Lower lobe of right lung (tissue), 2 donors: ENCODE results near the gene TMEM269. TPM values are rescaled to one million over a fixed set of nuclear protein-coding genes. Genes with fewer than 3 reads are reported as not detected.

Experiments used
- ATAC-seq, 2 donors: fragments of 200-7000 bp; cut with Tn5 transposase; one replicate each; pipeline ENCODE4 v1.9.1; 2020 to 2022; ENCODE audit warnings: mild to moderate bottlenecking in 2 of 2, moderate library complexity in 2 of 2
- DNase-seq: peaks from one replicate; pipeline ENCODE4 v3.0.0-alpha.2; 2020
- H3K27ac ChIP-seq: fragments of 200-600 bp; one replicate; pipeline ENCODE4 v1.8.0; 2022
- H3K27me3 ChIP-seq: fragments of 200-600 bp; one replicate; pipeline ENCODE4 v1.8.0; 2022; ENCODE audit warnings: low read depth
- H3K36me3 ChIP-seq: fragments of 200-600 bp; one replicate; pipeline ENCODE4 v1.8.0; 2022; ENCODE audit warnings: mild to moderate bottlenecking
- H3K4me1 ChIP-seq: fragments of 200-600 bp; one replicate; pipeline ENCODE4 v1.8.0; 2022
- H3K4me3 ChIP-seq: fragments of 200-600 bp; one replicate; pipeline ENCODE4 v1.8.0; 2022; ENCODE audit warnings: mild to moderate bottlenecking
- H3K9me3 ChIP-seq: fragments of 200-600 bp; one replicate; pipeline ENCODE4 v1.8.0; 2022
- CTCF ChIP-seq: fragments of 200-600 bp; IDR thresholded peaks from one replicate; pipeline ENCODE4 v1.8.0; 2022; ENCODE audit warnings: antibody characterized with exemption, mild to moderate bottlenecking
- intact Hi-C: fragments of 100-400 bp; cut with DNase I; formaldehyde crosslinking; loops from one replicate; pipeline ENCODE4 v1.11.0; 2022
- total RNA-seq: library from RNA; stranded (reverse); fragmentation: NEBNext Ultra II Directional; extraction: Animal tissue kit (Norgen Biotek cat#: 25700); gene quantifications from one replicate; pipeline ENCODE4 v1.2.1, GENCODE V29; 2021
- donor health status: DM: no; HTN: yes; CAD: no; lungs with severe emphysema.

The TMEM269 gene
- total RNA-seq, 1 donor from 2014 or later = not detected

GRCh38 chr1:42741706-42742105 is 43.1 kb upstream of the TMEM269 start:
- Histone ChIP-seq H3K4me1 (no peaks in the 10 kb centered on the region), H3K27me3 (no peaks in the 10 kb centered on the region), H3K27ac (no peak overlapping the region), H3K4me3 (no peak overlapping the region), H3K9me3 (no peaks in the 10 kb centered on the region), H3K36me3 (peaks cover 11% of the 10 kb centered on the region)
- no peak for TF ChIP-seq CTCF
- no peak for DNase-seq
- no peak for ATAC-seq
- intact Hi-C loops = no loop called here

GRCh38 chr1:42742141-42742540 is 42.6 kb upstream of the TMEM269 start:
- Histone ChIP-seq H3K4me1 (no peaks in the 10 kb centered on the region), H3K36me3 (peaks cover 14% of the 10 kb centered on the region), H3K4me3 (no peak overlapping the region), H3K9me3 (no peaks in the 10 kb centered on the region), H3K27ac (no peak overlapping the region), H3K27me3 (no peaks in the 10 kb centered on the region)
- ATAC-seq (no peak), DNase-seq (no peak)
- intact Hi-C loops = no loop called here
- no peak for TF ChIP-seq CTCF

DNA sequence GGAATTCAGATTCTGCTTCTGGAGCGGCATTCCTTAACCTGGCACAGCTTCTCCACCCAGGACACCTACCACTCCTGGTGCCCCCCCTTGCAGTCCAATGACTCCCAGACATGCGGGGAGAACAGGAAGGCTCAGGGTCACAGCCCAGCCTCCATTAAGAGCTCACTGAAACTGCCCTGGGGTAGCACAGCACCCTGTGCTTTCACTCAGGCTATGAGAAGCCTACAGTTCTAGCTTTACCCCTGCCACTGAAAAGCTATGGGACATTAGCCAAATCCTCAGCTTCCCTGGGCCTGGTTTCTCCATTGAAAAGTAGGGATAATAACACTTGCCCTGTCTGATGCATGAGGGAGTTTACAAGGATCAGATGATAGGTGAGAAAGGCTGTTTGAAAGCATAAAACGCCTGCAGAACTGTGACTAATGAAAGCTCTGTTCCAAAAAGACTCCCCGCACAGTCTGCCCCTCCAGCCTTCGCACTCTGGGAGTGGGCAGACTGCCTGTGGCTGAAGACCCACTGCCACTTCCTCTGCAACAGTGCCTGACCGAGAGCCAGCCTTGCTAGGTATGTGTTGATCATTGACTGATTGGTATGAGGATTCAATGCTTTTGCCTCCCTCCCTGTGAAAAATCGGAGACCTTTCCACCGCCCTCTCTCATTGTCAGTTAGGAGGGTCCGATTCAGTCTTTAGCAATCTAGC is 42.0 kb upstream of the TMEM269 start:
- no peaks in the 10 kb centered on the region for H3K4me1 ChIP-seq
- intact Hi-C loops = no loop called here
- H3K9me3 ChIP-seq = no peaks in the 10 kb centered on the region
- H3K4me3 ChIP-seq = no peak overlapping the region
- no peak overlapping the region for H3K27ac ChIP-seq
- no peak for TF ChIP-seq CTCF
- H3K36me3 ChIP-seq = peaks cover 15% of the 10 kb centered on the region
- ATAC-seq = no peak
- H3K27me3 ChIP-seq = no peaks in the 10 kb centered on the region
- DNase-seq = no peak

GRCh38 chr1:42743317-42744147 is 41.3 kb upstream of the TMEM269 start:
- Histone ChIP-seq H3K27ac (no peak overlapping the region), H3K9me3 (no peaks in the 10 kb centered on the region), H3K4me1 (no peaks in the 10 kb centered on the region), H3K27me3 (no peaks in the 10 kb centered on the region), H3K4me3 (no peak overlapping the region), H3K36me3 (peaks cover 23% of the 10 kb centered on the region)
- no peak for TF ChIP-seq CTCF
- ATAC-seq (no peak), DNase-seq (no peak)
- intact Hi-C loops = no loop called here

DNA sequence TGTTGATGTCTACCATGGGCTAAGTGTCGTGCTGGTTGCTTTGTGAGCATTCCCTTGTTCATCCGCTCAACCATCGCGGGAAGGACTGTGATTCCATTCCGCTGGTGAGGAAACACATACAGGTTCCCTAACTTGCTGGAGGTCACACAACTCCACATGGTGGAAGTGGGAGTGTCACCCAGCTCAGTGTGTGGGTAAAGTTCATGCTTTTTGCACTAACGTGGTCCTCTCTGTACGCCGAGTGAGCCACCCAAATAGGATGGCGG is 40.7 kb upstream of the TMEM269 start:
- no peak for ATAC-seq
- Histone ChIP-seq H3K27me3 (no peaks in the 10 kb centered on the region), H3K27ac (no peak overlapping the region), H3K4me3 (no peak overlapping the region), H3K36me3 (peaks cover 28% of the 10 kb centered on the region), H3K9me3 (no peaks in the 10 kb centered on the region), H3K4me1 (no peaks in the 10 kb centered on the region)
- DNase-seq = no peak
- intact Hi-C loops = no loop called here
- no peak for TF ChIP-seq CTCF
